ENCODE results near the gene TBL1XR1. TPM values are rescaled to one million over a fixed set of nuclear protein-coding genes. Genes with fewer than 3 reads are reported as not detected.

TBL1XR1 gene
- total and polyA plus RNA-seq, 2 donors (not counting 3 experiments of a cell fraction or from before 2014, with no cell fraction given) = 26.9 to 146 TPM

GRCh38 chr3:177013681-177014280, 183.5 kb downstream of the TBL1XR1 start:
- no peak overlapping the region for H2AFZ ChIP-seq (ENCODE audit: low read depth, low read length)
- intact Hi-C loops (cut with micrococcal nuclease) (no loop called here), dilution Hi-C loops (cut with MboI; ENCODE audit: extremely low pct_ligation_motif_present, low sequenced_read_pairs) (no loop called here)
- H4K20me1 ChIP-seq (replicated peaks; ENCODE audit: control insufficient read depth, extremely low read depth, insufficient read depth, low read length) = no peaks in the 10 kb centered on the region
- no peak overlapping the region for H3K9ac ChIP-seq (replicated peaks; ENCODE audit: extremely low read depth, insufficient read depth, low read length)
- no TSS peak for BruUV-seq (replicated peaks)
- no peaks in the 10 kb centered on the region for H3K4me1 ChIP-seq (ENCODE audit: control insufficient read depth, extremely low read depth, insufficient read depth, low read length)
- H3K9me3 ChIP-seq (replicated peaks; ENCODE audit: control insufficient read depth, insufficient read depth, low read length) = no peaks in the 10 kb centered on the region
- no peak for TF ChIP-seq POLR2AphosphoS5 (IDR thresholded peaks at IDR 0.05; ENCODE audit: insufficient read depth, low read depth, low read length)
- TF ChIP-seq GATA2 (IDR thresholded peaks at IDR 0.05; ENCODE audit: insufficient read depth, insufficient read length, low read depth, low read length) = no peak
- no peak for TF ChIP-seq MAX (IDR thresholded peaks at IDR 0.05; ENCODE audit: insufficient read depth, insufficient read length)
- TF ChIP-seq POLR2A (IDR thresholded peaks at IDR 0.05; ENCODE audit: low read depth, low read length) = no peak
- no peak for TF ChIP-seq CTCF (IDR thresholded peaks at IDR 0.05; ENCODE audit: extremely low read depth in 1 of 2, insufficient read depth in 1 of 2, low read depth in 1 of 2, low read length in 2 of 2)
- TF ChIP-seq JUN (IDR thresholded peaks at IDR 0.05; ENCODE audit: borderline replicate concordance, insufficient read depth, insufficient read length, low read depth) = no peak
- ChIA-PET CTCF (no interaction called here), POLR2A (no interaction called here)
- no peaks in the 10 kb centered on the region for H3K79me2 ChIP-seq (ENCODE audit: control insufficient read depth, insufficient read depth, low read length)
- no peaks in the 10 kb centered on the region for H3K9me1 ChIP-seq (replicated peaks; ENCODE audit: control insufficient read depth, extremely low read depth, insufficient read depth, low read length)
- H3K27ac ChIP-seq (ENCODE audit: insufficient read depth, low read depth, low read length) = no peak overlapping the region
- H3K4me2 ChIP-seq (ENCODE audit: insufficient read depth, low read length) = no peak overlapping the region
- FAIRE-seq (no peak), DNase-seq (ENCODE audit: low read depth, low spot score) (no peak)
- H3K27me3 ChIP-seq (ENCODE audit: control insufficient read depth in 2 of 2, insufficient read depth in 2 of 2, low read length in 2 of 2) = no peaks in the 10 kb centered on the region
- H3K36me3 ChIP-seq (ENCODE audit: control insufficient read depth in 2 of 2, extremely low read depth in 1 of 2, insufficient read depth in 2 of 2, low read length in 2 of 2) = no peaks in the 10 kb centered on the region
- no peak overlapping the region for H3K4me3 ChIP-seq (replicated peaks in 1 of 3; ENCODE audit: insufficient read depth in 1 of 3, low read depth in 1 of 3, low read length in 3 of 3)

Data from endothelial cell of umbilical vein (primary cell).